ENCODE results near the gene CCDC134.

The CCDC134 gene

DNA sequence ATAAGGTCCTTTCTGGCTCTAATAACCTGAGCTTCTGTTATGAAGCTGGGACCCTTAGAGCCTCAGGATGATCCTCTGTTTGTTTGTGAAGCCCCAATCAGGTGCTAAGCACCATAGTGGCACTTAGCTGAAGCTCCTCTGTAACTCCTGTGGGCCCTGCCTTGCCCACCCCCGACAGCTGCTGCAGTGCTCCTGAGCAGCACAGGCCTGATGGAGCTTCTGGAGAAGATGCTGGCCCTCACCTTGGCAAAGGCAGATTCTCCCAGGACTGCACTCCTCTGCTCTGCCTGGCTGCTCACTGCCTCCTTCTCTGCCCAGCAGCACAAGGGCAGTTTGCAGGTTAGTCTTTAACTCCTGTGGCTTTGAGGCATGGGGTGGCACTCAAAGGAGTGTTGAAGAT, 19.0 kb upstream of the CCDC134 start:
- no peak overlapping the region for H3K27ac ChIP-seq

DNA sequence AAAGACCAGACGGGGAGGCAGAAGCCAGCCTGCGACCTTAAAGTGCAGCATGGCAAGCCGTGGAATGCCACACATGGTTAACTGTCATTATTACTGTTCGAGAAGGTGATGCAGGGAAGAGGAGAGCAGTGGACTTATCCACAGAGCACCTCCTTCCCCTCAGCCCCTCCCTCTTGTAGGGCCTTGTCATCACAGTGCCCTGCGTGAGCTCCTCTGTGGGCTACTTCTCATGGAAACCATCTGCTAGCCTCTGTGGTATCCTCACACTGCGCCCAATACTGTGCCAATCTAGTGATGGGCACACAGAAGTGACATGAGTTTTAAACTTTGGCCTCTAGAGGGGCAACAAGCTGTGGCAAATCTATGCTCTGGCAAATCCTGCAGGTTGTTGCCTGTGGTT, 18.2 kb upstream of the CCDC134 start:
- Histone ChIP-seq H3K4me2 (ENCODE audit: low read length) (no peak overlapping the region), H3K4me3 (ENCODE audit: low read depth, low read length) (no peak overlapping the region), H3K27me3 (ENCODE audit: control insufficient read depth, insufficient read depth, low read length) (no peaks in the 10 kb centered on the region), H3K79me2 (no peaks in the 10 kb centered on the region), H3K27ac (no peak overlapping the region), H3K36me3 (ENCODE audit: control insufficient read depth, insufficient read depth, low read length) (no peaks in the 10 kb centered on the region), H3K4me1 (no peaks in the 10 kb centered on the region), H3K9me3 (ENCODE audit: control insufficient read depth, low read length) (no peaks in the 10 kb centered on the region), H2AFZ (no peak overlapping the region), H3K9ac (no peak overlapping the region)
- TF ChIP-seq, protein P1, sequence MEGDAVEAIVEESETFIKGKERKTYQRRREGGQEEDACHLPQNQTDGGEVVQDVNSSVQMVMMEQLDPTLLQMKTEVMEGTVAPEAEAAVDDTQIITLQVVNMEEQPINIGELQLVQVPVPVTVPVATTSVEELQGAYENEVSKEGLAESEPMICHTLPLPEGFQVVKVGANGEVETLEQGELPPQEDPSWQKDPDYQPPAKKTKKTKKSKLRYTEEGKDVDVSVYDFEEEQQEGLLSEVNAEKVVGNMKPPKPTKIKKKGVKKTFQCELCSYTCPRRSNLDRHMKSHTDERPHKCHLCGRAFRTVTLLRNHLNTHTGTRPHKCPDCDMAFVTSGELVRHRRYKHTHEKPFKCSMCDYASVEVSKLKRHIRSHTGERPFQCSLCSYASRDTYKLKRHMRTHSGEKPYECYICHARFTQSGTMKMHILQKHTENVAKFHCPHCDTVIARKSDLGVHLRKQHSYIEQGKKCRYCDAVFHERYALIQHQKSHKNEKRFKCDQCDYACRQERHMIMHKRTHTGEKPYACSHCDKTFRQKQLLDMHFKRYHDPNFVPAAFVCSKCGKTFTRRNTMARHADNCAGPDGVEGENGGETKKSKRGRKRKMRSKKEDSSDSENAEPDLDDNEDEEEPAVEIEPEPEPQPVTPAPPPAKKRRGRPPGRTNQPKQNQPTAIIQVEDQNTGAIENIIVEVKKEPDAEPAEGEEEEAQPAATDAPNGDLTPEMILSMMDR (IDR thresholded peaks at IDR 0.05), result no peak

More for the DNA sequence above, 19.0 kb upstream of the CCDC134 start:
- no peaks in the 10 kb centered on the region for H3K9me3 ChIP-seq (ENCODE audit: control insufficient read depth, low read length)
- H3K4me1 ChIP-seq, result no peaks in the 10 kb centered on the region
- no peak overlapping the region for H2AFZ ChIP-seq
- no peaks in the 10 kb centered on the region for H3K27me3 ChIP-seq (ENCODE audit: control insufficient read depth, insufficient read depth, low read length)
- no peak overlapping the region for H3K4me3 ChIP-seq (ENCODE audit: low read depth, low read length)
- TF ChIP-seq, protein P1 (IDR thresholded peaks at IDR 0.05), result no peak
- no peak overlapping the region for H3K4me2 ChIP-seq (ENCODE audit: low read length)
- no peak overlapping the region for H3K9ac ChIP-seq
- H3K79me2 ChIP-seq, result no peaks in the 10 kb centered on the region
- H3K36me3 ChIP-seq (ENCODE audit: control insufficient read depth, insufficient read depth, low read length), result no peaks in the 10 kb centered on the region

DNA sequence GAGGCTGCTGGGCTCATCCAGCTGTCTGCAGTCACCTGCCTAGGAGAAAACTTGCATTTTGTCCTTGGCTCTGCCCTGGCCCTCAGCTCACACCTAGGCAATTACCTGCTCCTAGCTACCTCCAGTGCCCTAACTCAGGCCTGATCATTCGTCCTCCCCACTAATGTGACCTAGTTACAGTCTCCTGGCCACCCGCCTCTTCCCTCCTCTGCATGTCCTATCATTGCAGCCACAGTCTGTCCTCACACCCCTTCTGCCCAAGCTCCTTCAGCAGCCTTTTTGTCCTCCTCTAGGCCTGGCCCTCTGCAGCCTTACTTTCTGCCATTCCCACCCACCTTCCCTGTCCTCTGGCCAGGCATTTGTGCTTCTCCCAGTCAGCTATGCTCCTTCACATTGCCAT, 17.7 kb upstream of the CCDC134 start:
- Histone ChIP-seq H3K27ac (no peak overlapping the region), H3K27me3 (ENCODE audit: control insufficient read depth, insufficient read depth, low read length) (no peaks in the 10 kb centered on the region), H3K9ac (no peak overlapping the region), H3K4me1 (no peaks in the 10 kb centered on the region), H3K9me3 (ENCODE audit: control insufficient read depth, low read length) (no peaks in the 10 kb centered on the region), H3K36me3 (ENCODE audit: control insufficient read depth, insufficient read depth, low read length) (no peaks in the 10 kb centered on the region), H3K4me2 (ENCODE audit: low read length) (no peak overlapping the region), H2AFZ (no peak overlapping the region), H3K4me3 (ENCODE audit: low read depth, low read length) (no peak overlapping the region), H3K79me2 (no peaks in the 10 kb centered on the region)
- TF ChIP-seq, protein P1 (IDR thresholded peaks at IDR 0.05), result no peak

DNA sequence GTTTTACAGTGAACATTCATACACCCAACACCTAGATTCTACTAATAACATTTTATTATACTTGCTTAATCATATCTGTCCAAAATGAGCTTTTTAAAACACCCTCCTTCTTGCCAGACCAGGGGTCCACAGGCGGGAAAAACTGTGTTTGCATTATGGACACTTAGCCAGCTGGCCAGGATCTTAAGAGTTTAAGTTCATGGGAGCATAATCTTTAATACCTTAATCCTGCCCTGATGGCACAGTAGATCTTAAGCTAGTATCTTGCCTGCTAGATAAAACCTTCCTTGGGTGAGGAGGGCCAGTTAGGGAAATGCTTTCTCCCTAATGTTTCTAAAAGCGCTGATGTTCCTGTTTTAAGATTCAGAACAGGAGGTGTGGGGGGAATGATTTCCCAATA, 13.1 kb upstream of the CCDC134 start:
- TF ChIP-seq, protein P1 (IDR thresholded peaks at IDR 0.05), result no peak
- Histone ChIP-seq H3K27ac (no peak overlapping the region), H2AFZ (no peak overlapping the region)

DNA sequence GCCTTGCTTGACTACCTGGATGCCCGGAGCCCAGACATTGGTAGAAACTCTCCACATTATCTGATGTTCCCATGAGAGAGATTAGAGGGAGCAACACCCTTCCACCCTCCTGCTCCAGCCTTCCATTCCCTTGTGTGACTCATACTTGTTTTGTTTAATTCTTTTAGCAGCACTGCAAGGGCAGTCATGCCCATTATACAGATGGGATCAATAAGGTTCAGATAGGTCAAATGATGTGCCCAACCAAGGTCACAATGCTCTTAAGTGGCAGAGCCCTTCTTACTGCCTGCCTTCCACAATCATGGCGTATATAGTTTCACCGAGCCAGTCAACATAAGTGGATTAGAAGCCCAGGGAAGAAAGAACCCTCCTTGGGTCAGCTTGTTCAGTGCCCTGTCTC, 6.6 kb upstream of the CCDC134 start:
- H2AFZ ChIP-seq, result no peak overlapping the region
- H3K27ac ChIP-seq, result no peak overlapping the region
- H3K27me3 ChIP-seq (ENCODE audit: control insufficient read depth, insufficient read depth, low read length), result no peaks in the 10 kb centered on the region
- H3K36me3 ChIP-seq (ENCODE audit: control insufficient read depth, insufficient read depth, low read length), result no peaks in the 10 kb centered on the region
- no peaks in the 10 kb centered on the region for H3K9me3 ChIP-seq (ENCODE audit: control insufficient read depth, low read length)
- no peak overlapping the region for H3K9ac ChIP-seq
- H3K4me1 ChIP-seq, result no peaks in the 10 kb centered on the region
- H3K4me3 ChIP-seq (ENCODE audit: low read depth, low read length), result no peak overlapping the region
- no peaks in the 10 kb centered on the region for H3K79me2 ChIP-seq
- no peak overlapping the region for H3K4me2 ChIP-seq (ENCODE audit: low read length)
- TF ChIP-seq, protein P1 (IDR thresholded peaks at IDR 0.05), result no peak

More for the DNA sequence above, 13.1 kb upstream of the CCDC134 start:
- H3K79me2 ChIP-seq, result no peaks in the 10 kb centered on the region
- no peaks in the 10 kb centered on the region for H3K9me3 ChIP-seq (ENCODE audit: control insufficient read depth, low read length)
- no peak overlapping the region for H3K4me3 ChIP-seq (ENCODE audit: low read depth, low read length)
- H3K36me3 ChIP-seq (ENCODE audit: control insufficient read depth, insufficient read depth, low read length), result no peaks in the 10 kb centered on the region
- H3K4me1 ChIP-seq, result no peaks in the 10 kb centered on the region
- H3K27me3 ChIP-seq (ENCODE audit: control insufficient read depth, insufficient read depth, low read length), result no peaks in the 10 kb centered on the region
- no peak overlapping the region for H3K4me2 ChIP-seq (ENCODE audit: low read length)
- H3K9ac ChIP-seq, result no peak overlapping the region
